LoVo (cell line): ENCODE results near the gene ZNF716.
"Not testable (repeated sequence)": the region's sequence is repeated elsewhere in the genome, so short reads cannot be mapped to it uniquely, and the experiment has no call there.

Experiments used
- DNase-seq: peaks from one replicate; pipeline ENCODE4 v3.0.0-alpha.2; 2016; ENCODE audit warnings: low spot score

ZNF716 gene

GRCh38 chr7:57449904-57450303, at the start of gene ZNF716:
Gene ZNF716 (plus strand): TSS chr7:57450177. CDS start chr7:57450289, 112 bp downstream.
- DNase-seq = no peak

GRCh38 chr7:57400531-57401155, 49.3 kb upstream of the ZNF716 start:
- DNase-seq = no peak

- not testable (repeated sequence) for DNase-seq
Observed at GRCh38 chr7:57403051-57403450, 46.9 kb upstream of the ZNF716 start.

GRCh38 chr7:57403601-57404342, 46.2 kb upstream of the ZNF716 start:
- DNase-seq = no peak

- DNase-seq = no peak
Observed at GRCh38 chr7:57404343-57404966, 45.5 kb upstream of the ZNF716 start.

GRCh38 chr7:57404967-57405421, 45.0 kb upstream of the ZNF716 start:
- no peak for DNase-seq

- DNase-seq = no peak
Observed at GRCh38 chr7:57407125-57407524, 42.9 kb upstream of the ZNF716 start.

- no peak for DNase-seq
Observed at GRCh38 chr7:57412168-57412567, 37.8 kb upstream of the ZNF716 start.

GRCh38 chr7:57412618-57413017, 37.4 kb upstream of the ZNF716 start:
- DNase-seq = no peak

- DNase-seq = no peak
Observed at GRCh38 chr7:57413529-57414398, 36.2 kb upstream of the ZNF716 start.

GRCh38 chr7:57414415-57414814, 35.6 kb upstream of the ZNF716 start:
- DNase-seq = no peak

- no peak for DNase-seq
Observed at GRCh38 chr7:57414852-57415251, 35.1 kb upstream of the ZNF716 start.

GRCh38 chr7:57415326-57415725, 34.7 kb upstream of the ZNF716 start:
- DNase-seq = no peak

GRCh38 chr7:57415730-57416129, 34.2 kb upstream of the ZNF716 start:
- no peak for DNase-seq

GRCh38 chr7:57416601-57417358, 33.2 kb upstream of the ZNF716 start:
- no peak for DNase-seq

- DNase-seq = no peak
Observed at GRCh38 chr7:57417736-57418135, 32.2 kb upstream of the ZNF716 start.

- DNase-seq = no peak
Observed at GRCh38 chr7:57423768-57424167, 26.2 kb upstream of the ZNF716 start.

- no peak for DNase-seq
Observed at GRCh38 chr7:57424515-57425238, 25.3 kb upstream of the ZNF716 start.

- DNase-seq = no peak
Observed at GRCh38 chr7:57425239-57425944, 24.6 kb upstream of the ZNF716 start.

GRCh38 chr7:57425969-57426628, 23.9 kb upstream of the ZNF716 start:
- no peak for DNase-seq
